SK-N-SH (cell line): ENCODE data around the gene NLK. TPM values are rescaled to one million over a fixed set of nuclear protein-coding genes. Genes with fewer than 3 reads are reported as not detected.

ENCODE experiments used
- CTCF ChIA-PET: fragments of 300-600, 350-600 bp; formaldehyde crosslinking; extraction: SDS; loops from one replicate; lab custom pipeline; 2021; lab: Yijun Ruan, JAX
- POLR2A ChIA-PET: fragments of 350-600 bp; sonication (Branson Sonifier 250); formaldehyde crosslinking; extraction: SDS; loops from one replicate; lab custom pipeline; 2020; ENCODE audit warnings: antibody characterized with exemption, inconsistent platforms; lab: Yijun Ruan, JAX
- DNase-seq: peaks from one replicate; pipeline ENCODE4 v3.0.0; 2012
- H2AFZ ChIP-seq: fragments of 200-600 bp; sonication (generic); 2 replicates; pipeline ENCODE4 v1.8.1; 2016; ENCODE audit warnings: antibody characterized with exemption, mild to moderate bottlenecking, low read depth
- H3F3A ChIP-seq: fragments of 200-600 bp; sonication (generic); replicated peaks from 2 replicates; pipeline ENCODE3; 2016; ENCODE audit warnings: antibody characterized with exemption, mild to moderate bottlenecking; ENCODE audit not compliant: insufficient read depth
- H3K27ac ChIP-seq, 2 experiments: fragments of 200-500 bp in 1 of 2; fragments of 200-600 bp in 1 of 2; sonication (Bioruptor generic) in 1 of 2; sonication (generic), shearing (Covaris generic) in 1 of 2; 2 replicates each; pipeline versions ENCODE4 v1.5.1 to v1.6.1; 2014 to 2016; ENCODE audit warnings: low read depth in 2 of 2, inconsistent platforms in 1 of 2, low read length in 1 of 2, mild to moderate bottlenecking in 1 of 2, mixed read lengths in 1 of 2
- H3K27me3 ChIP-seq: fragments of 200-600 bp; sonication (generic), shearing (Covaris generic); 2 replicates; pipeline ENCODE4 v1.6.1; 2016; ENCODE audit warnings: mixed run types; ENCODE audit not compliant: insufficient read depth
- H3K36me3 ChIP-seq, 2 experiments: fragments of 200-500 bp in 1 of 2; fragments of 200-600 bp in 1 of 2; sonication (Bioruptor generic) in 1 of 2; sonication (generic) in 1 of 2; replicated peaks in 1 of 2; 2 replicates each; pipeline versions ENCODE3 to v1.5.1; 2014 to 2016; ENCODE audit warnings: low read length in 1 of 2, mild to moderate bottlenecking in 1 of 2; ENCODE audit not compliant: insufficient read depth in 2 of 2, control insufficient read depth in 1 of 2
- H3K4me1 ChIP-seq, 2 experiments: fragments of 200-500 bp in 1 of 2; fragments of 200-600 bp in 1 of 2; sonication (Bioruptor generic) in 1 of 2; sonication (generic), shearing (Covaris generic) in 1 of 2; 2 replicates each; pipeline versions ENCODE4 v1.5.1 to v1.6.1; 2014 to 2016; ENCODE audit warnings: low read depth in 1 of 2, low read length in 1 of 2, mixed run types in 1 of 2; ENCODE audit not compliant: insufficient read depth in 2 of 2, control insufficient read depth in 1 of 2
- H3K4me2 ChIP-seq: fragments of 200-600 bp; sonication (generic), shearing (Covaris generic); 2 replicates; pipeline ENCODE4 v1.6.1; 2017; ENCODE audit warnings: mixed run types
- H3K4me3 ChIP-seq, 2 experiments: fragments of 200-500 bp in 1 of 2; fragments of 200-600 bp in 1 of 2; sonication (Bioruptor generic) in 1 of 2; sonication (generic), shearing (Covaris generic) in 1 of 2; 2 replicates each; pipeline versions ENCODE4 v1.5.1 to v1.8.1; 2014 to 2016; ENCODE audit warnings: low read depth in 2 of 2, inconsistent platforms in 1 of 2, low read length in 1 of 2, mild to moderate bottlenecking in 1 of 2, mixed read lengths in 1 of 2, moderate library complexity in 1 of 2
- H3K79me2 ChIP-seq: fragments of 200-600 bp; sonication (generic); 2 replicates; pipeline ENCODE4 v1.8.1; 2017; ENCODE audit warnings: mild to moderate bottlenecking; ENCODE audit not compliant: insufficient read depth
- H3K9ac ChIP-seq: fragments of 200-600 bp; sonication (generic); 2 replicates; pipeline ENCODE4 v1.6.1; 2017; ENCODE audit warnings: mixed run types
- H3K9me2 ChIP-seq: fragments of 200-600 bp; sonication (generic); 2 replicates; pipeline ENCODE4 v1.6.1; 2017; ENCODE audit warnings: mixed run types
- H3K9me3 ChIP-seq: fragments of 200-600 bp; sonication (generic); 2 replicates; pipeline ENCODE4 v1.6.1; 2017; ENCODE audit warnings: mixed run types, mild to moderate bottlenecking, moderate library complexity
- H4K20me1 ChIP-seq: fragments of 200-600 bp; sonication (generic); 2 replicates; pipeline ENCODE4 v1.6.1; 2017; ENCODE audit warnings: mild to moderate bottlenecking, mixed run types; ENCODE audit not compliant: insufficient read depth
- CHD2 ChIP-seq: fragments of 150-350 bp; IDR thresholded peaks from 2 replicates; pipeline ENCODE4 v1.6.1; 2018; ENCODE audit warnings: low read length; ENCODE audit not compliant: partially characterized antibody
- ELF1 ChIP-seq: IDR thresholded peaks from 2 replicates; pipeline ENCODE4 v1.4.0; 2012
- EP300 ChIP-seq, 2 experiments: IDR thresholded peaks; 2 replicates each; pipeline versions ENCODE4 v1.4.0 to v1.6.1; 2012; ENCODE audit warnings: borderline replicate concordance in 1 of 2, low read depth in 1 of 2, low read length in 1 of 2
- EZH2phosphoT487 ChIP-seq: fragments of 200-600 bp; sonication (generic); IDR thresholded peaks from 2 replicates; pipeline ENCODE4 v1.6.1; 2017; ENCODE audit warnings: low read depth, mixed run types, mild to moderate bottlenecking, antibody characterized with exemption, moderate library complexity, borderline replicate concordance
- FOSL2 ChIP-seq: IDR thresholded peaks from 2 replicates; pipeline ENCODE4 v1.4.0; 2012; ENCODE audit warnings: low read depth, mild to moderate bottlenecking, moderate library complexity, borderline replicate concordance
- FOXJ3 ChIP-seq: sonication (generic); formaldehyde crosslinking; IDR thresholded peaks from 2 replicates; pipeline ENCODE4 v1.5.1; 2020; ENCODE audit warnings: mild to moderate bottlenecking, missing genetic modification reagents
- FOXM1 ChIP-seq: IDR thresholded peaks from 2 replicates; pipeline ENCODE4 v1.4.0; 2012; ENCODE audit warnings: low read depth, mild to moderate bottlenecking
- MAX ChIP-seq: IDR thresholded peaks from 2 replicates; pipeline ENCODE4 v1.4.0; 2012; ENCODE audit warnings: low read depth
- NFIC ChIP-seq: IDR thresholded peaks from 2 replicates; pipeline ENCODE4 v1.4.0; 2012; ENCODE audit warnings: borderline replicate concordance
- NRF1 ChIP-seq: IDR thresholded peaks from 2 replicates; pipeline ENCODE4 v1.6.1; 2012; ENCODE audit warnings: low read depth, mild to moderate bottlenecking, low read length
- PBX3 ChIP-seq: IDR thresholded peaks from 2 replicates; pipeline ENCODE4; 2012
- RAD21 ChIP-seq: IDR thresholded peaks from 2 replicates; pipeline ENCODE4 v1.6.1; 2012; ENCODE audit warnings: mild to moderate bottlenecking, low read length
- RFX5 ChIP-seq: IDR thresholded peaks from 2 replicates; pipeline ENCODE4 v1.6.1; 2012; ENCODE audit warnings: mild to moderate bottlenecking, improper control_type of control experiment, low read length
- RXRA ChIP-seq: IDR thresholded peaks from 2 replicates; pipeline ENCODE4 v1.4.0; 2012; ENCODE audit warnings: low read depth, mild to moderate bottlenecking, borderline replicate concordance
- SIN3A ChIP-seq: IDR thresholded peaks from 2 replicates; pipeline ENCODE4 v1.6.1; 2012; ENCODE audit warnings: low read depth, mild to moderate bottlenecking, low read length, moderate library complexity, borderline replicate concordance
- TAF1 ChIP-seq: IDR thresholded peaks from 2 replicates; pipeline ENCODE4 v1.6.1; 2012; ENCODE audit warnings: low read depth, mild to moderate bottlenecking, low read length, moderate library complexity, borderline replicate concordance
- TCF12 ChIP-seq: IDR thresholded peaks from 2 replicates; pipeline ENCODE4 v1.4.0; 2012
- USF1 ChIP-seq: IDR thresholded peaks from 2 replicates; pipeline ENCODE4 v1.4.0; 2012; ENCODE audit warnings: low read depth, borderline replicate concordance
- YY1 ChIP-seq: IDR thresholded peaks from 2 replicates; pipeline ENCODE4 v1.4.0; 2012; ENCODE audit warnings: low read depth, mild to moderate bottlenecking
- ZBTB33 ChIP-seq: IDR thresholded peaks from 2 replicates; pipeline ENCODE4 v1.4.0; 2012; ENCODE audit warnings: low read depth, borderline replicate concordance
- WGBS: methylation state at CpG from one replicate; pipeline ENCODE4 v1.1.6; 2017; ENCODE audit warnings: low lambda C conversion rate; 5-methylcytosine and 5-hydroxymethylcytosine counted together
- polyA plus RNA-seq, 3 experiments: library from polyadenylated mRNA; depleted of rRNA; stranded (reverse); fragments of >200 nt; gene quantifications; 2 replicates each; pipeline ENCODE4 v1.2.3, GENCODE V29; 2012

Gene NLK
- polyA plus RNA-seq, 1 of the 3 experiments (the other 2 are of a cell fraction), result 12.3 TPM

GRCh38 chr17:28180449-28180848 lies 138.0 kb downstream of the NLK start:
- Histone ChIP-seq H3K9me3 (no peaks in the 10 kb centered on the region), H4K20me1 (no peaks in the 10 kb centered on the region), H3K36me3 (peaks cover 10 to 18% of the 10 kb centered on the region in 2 experiments), H3K4me2 (no peak overlapping the region), H3K4me3 (no peak overlapping the region), H2AFZ (no peak overlapping the region), H3K79me2 (no peaks in the 10 kb centered on the region), H3K9me2 (no peaks in the 10 kb centered on the region), H3K4me1 (peaks cover 0 to 15% of the 10 kb centered on the region in 2 experiments; a peak in 2 of 4 replicates), H3F3A (no peaks in the 10 kb centered on the region), H3K27ac (no peak overlapping the region; a peak in 1 of 4 replicates), H3K9ac (no peak overlapping the region), H3K27me3 (no peaks in the 10 kb centered on the region)
- 85% methylated on average over 1 of the region's 1 CpG for WGBS
- CTCF ChIA-PET, result interaction anchor here (0.9 to 1.2 kb wide), 2 partner anchors 18 to 375 kb away, joined by 3 read pairs; no protein-coding TSS in a partner anchor
- DNase-seq, result no peak
- no peak for TF ChIP-seq TAF1
- no peak for TF ChIP-seq RFX5
- no peak for TF ChIP-seq YY1
- TF ChIP-seq FOXJ3 (CRISPR knock-in tag), result no peak
- no peak for TF ChIP-seq EP300 (IDR thresholded peaks at IDR 0.05; ENCODE audit: borderline replicate concordance in 1 of 2, low read depth in 1 of 2, low read length in 1 of 2)
- TF ChIP-seq NFIC, result no peak
- TF ChIP-seq TCF12, result no peak
- no peak for TF ChIP-seq CHD2
- no peak for TF ChIP-seq ZBTB33
- no peak for TF ChIP-seq RAD21
- no peak for TF ChIP-seq FOSL2
- no peak for TF ChIP-seq NRF1
- no peak for TF ChIP-seq SIN3A
- no peak for TF ChIP-seq USF1
- no peak for TF ChIP-seq PBX3
- no peak for TF ChIP-seq MAX
- no peak for TF ChIP-seq EZH2phosphoT487
- no peak for TF ChIP-seq FOXM1
- TF ChIP-seq RXRA, result no peak
- no peak for TF ChIP-seq ELF1
- POLR2A ChIA-PET, result no interaction called here
